ENCODE data around the gene NCKIPSD.

Gene NCKIPSD

DNA sequence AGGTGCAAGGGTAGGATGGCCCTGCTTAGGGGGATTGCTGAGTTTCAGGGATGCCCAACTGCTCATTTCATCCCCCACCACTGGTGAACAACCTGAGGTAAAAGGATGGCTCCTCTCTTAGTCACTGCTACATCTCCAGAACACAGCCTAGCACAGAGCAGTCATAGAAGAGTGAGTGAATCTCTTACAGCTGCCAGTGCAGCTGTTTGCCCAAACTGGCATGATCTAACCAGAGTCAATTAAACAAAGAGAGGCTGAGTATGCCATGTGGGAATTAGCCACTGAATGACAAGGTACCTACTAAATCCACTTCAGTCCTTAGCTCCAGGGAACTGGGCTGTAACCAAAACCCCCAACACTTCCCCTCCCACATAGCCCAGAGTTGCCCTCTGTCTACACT, 6.8 kb upstream of the NCKIPSD start:
- ChIA-PET CTCF (interaction anchor here (0.8 kb wide), 1 partner anchor 33 kb away, joined by 3 read pairs; no protein-coding TSS in a partner anchor), POLR2A (no interaction called here)
- Histone ChIP-seq H3K27ac (ENCODE audit: extremely low read depth, low read depth, low read length) (no peak overlapping the region), H3K9me3 (ENCODE audit: control insufficient read depth, insufficient read depth, low read depth, low read length) (no peaks in the 10 kb centered on the region), H3K4me3 (ENCODE audit: low read depth, low read length) (no peak overlapping the region), H3K4me1 (ENCODE audit: control insufficient read depth, insufficient read depth, low read length) (peaks cover 5% of the 10 kb centered on the region), H3K36me3 (ENCODE audit: control insufficient read depth in 2 of 2, insufficient read depth in 1 of 2, low read length in 2 of 2) (peaks cover 37 to 85% of the 10 kb centered on the region in 2 experiments)
- TF ChIP-seq, protein P1, sequence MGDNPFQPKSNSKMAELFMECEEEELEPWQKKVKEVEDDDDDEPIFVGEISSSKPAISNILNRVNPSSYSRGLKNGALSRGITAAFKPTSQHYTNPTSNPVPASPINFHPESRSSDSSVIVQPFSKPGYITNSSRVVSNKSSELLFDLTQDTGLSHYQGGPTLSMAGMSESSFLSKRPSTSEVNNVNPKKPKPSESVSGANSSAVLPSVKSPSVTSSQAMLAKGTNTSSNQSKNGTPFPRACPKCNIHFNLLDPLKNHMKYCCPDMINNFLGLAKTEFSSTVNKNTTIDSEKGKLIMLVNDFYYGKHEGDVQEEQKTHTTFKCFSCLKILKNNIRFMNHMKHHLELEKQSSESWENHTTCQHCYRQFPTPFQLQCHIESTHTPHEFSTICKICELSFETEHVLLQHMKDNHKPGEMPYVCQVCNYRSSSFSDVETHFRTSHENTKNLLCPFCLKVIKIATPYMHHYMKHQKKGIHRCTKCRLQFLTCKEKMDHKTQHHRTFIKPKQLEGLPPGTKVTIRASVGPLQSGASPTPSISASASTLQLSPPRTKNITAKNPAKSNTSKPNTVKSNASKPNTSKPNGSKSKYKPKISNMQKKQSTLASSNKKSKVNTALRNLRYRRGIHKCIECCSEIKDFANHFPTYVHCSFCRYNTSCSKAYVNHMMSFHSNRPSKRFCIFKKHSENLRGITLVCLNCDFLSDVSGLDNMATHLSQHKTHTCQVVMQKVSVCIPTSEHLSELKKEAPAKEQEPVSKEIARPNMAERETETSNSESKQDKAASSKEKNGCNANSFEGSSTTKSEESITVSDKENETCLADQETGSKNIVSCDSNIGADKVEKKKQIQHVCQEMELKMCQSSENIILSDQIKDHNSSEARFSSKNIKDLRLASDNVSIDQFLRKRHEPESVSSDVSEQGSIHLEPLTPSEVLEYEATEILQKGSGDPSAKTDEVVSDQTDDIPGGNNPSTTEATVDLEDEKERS (tag by site-specific recombination; IDR thresholded peaks at IDR 0.05): no peak
- no peak for TF ChIP-seq ZNF266 (tag by site-specific recombination; IDR thresholded peaks at IDR 0.05; ENCODE audit: low read depth)
- no peak for TF ChIP-seq ZNF366 (tag by site-specific recombination; conservative IDR thresholded peaks at IDR 0.05)
- no peak for TF ChIP-seq PRDM1 (tag by site-specific recombination; IDR thresholded peaks at IDR 0.05)
- no peak for TF ChIP-seq ZNF658 (tag by site-specific recombination; IDR thresholded peaks at IDR 0.05)
- TF ChIP-seq GLI2 (tag by site-specific recombination; IDR thresholded peaks at IDR 0.05; ENCODE audit: borderline replicate concordance, low read depth): no peak
- no peak for TF ChIP-seq GLIS1 (tag by site-specific recombination; IDR thresholded peaks at IDR 0.05)
- no peak for TF ChIP-seq ZNF660 (tag by site-specific recombination; IDR thresholded peaks at IDR 0.05)
- no peak for TF ChIP-seq EGR2 (tag by site-specific recombination; IDR thresholded peaks at IDR 0.05; ENCODE audit: low read depth)
- TF ChIP-seq, protein P2, sequence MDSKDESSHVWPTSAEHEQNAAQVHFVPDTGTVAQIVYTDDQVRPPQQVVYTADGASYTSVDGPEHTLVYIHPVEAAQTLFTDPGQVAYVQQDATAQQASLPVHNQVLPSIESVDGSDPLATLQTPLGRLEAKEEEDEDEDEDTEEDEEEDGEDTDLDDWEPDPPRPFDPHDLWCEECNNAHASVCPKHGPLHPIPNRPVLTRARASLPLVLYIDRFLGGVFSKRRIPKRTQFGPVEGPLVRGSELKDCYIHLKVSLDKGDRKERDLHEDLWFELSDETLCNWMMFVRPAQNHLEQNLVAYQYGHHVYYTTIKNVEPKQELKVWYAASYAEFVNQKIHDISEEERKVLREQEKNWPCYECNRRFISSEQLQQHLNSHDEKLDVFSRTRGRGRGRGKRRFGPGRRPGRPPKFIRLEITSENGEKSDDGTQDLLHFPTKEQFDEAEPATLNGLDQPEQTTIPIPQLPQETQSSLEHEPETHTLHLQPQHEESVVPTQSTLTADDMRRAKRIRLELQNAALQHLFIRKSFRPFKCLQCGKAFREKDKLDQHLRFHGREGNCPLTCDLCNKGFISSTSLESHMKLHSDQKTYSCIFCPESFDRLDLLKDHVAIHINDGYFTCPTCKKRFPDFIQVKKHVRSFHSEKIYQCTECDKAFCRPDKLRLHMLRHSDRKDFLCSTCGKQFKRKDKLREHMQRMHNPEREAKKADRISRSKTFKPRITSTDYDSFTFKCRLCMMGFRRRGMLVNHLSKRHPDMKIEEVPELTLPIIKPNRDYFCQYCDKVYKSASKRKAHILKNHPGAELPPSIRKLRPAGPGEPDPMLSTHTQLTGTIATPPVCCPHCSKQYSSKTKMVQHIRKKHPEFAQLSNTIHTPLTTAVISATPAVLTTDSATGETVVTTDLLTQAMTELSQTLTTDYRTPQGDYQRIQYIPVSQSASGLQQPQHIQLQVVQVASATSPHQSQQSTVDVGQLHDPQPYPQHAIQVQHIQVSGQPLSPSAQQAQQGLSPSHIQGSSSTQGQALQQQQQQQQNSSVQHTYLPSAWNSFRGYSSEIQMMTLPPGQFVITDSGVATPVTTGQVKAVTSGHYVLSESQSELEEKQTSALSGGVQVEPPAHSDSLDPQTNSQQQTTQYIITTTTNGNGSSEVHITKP (tag by site-specific recombination; IDR thresholded peaks at IDR 0.05): no peak
- no peak for TF ChIP-seq ZNF292 (tag by site-specific recombination; IDR thresholded peaks at IDR 0.05; ENCODE audit: borderline replicate concordance, low read depth)
- no peak for TF ChIP-seq ZBTB7A (tag by site-specific recombination; IDR thresholded peaks at IDR 0.05; ENCODE audit: low read depth)
- TF ChIP-seq, protein P3, sequence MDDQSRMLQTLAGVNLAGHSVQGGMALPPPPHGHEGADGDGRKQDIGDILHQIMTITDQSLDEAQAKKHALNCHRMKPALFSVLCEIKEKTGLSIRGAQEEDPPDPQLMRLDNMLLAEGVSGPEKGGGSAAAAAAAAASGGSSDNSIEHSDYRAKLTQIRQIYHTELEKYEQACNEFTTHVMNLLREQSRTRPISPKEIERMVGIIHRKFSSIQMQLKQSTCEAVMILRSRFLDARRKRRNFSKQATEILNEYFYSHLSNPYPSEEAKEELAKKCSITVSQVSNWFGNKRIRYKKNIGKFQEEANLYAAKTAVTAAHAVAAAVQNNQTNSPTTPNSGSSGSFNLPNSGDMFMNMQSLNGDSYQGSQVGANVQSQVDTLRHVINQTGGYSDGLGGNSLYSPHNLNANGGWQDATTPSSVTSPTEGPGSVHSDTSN (CRISPR knock-in tag; IDR thresholded peaks at IDR 0.05): no peak
- no peak for TF ChIP-seq ZNF175 (tag by site-specific recombination; IDR thresholded peaks at IDR 0.05)
- TF ChIP-seq ZFHX2 (tag by site-specific recombination; conservative IDR thresholded peaks at IDR 0.05): no peak
- TF ChIP-seq SCRT1 (tag by site-specific recombination; IDR thresholded peaks at IDR 0.05; ENCODE audit: borderline replicate concordance): no peak

DNA sequence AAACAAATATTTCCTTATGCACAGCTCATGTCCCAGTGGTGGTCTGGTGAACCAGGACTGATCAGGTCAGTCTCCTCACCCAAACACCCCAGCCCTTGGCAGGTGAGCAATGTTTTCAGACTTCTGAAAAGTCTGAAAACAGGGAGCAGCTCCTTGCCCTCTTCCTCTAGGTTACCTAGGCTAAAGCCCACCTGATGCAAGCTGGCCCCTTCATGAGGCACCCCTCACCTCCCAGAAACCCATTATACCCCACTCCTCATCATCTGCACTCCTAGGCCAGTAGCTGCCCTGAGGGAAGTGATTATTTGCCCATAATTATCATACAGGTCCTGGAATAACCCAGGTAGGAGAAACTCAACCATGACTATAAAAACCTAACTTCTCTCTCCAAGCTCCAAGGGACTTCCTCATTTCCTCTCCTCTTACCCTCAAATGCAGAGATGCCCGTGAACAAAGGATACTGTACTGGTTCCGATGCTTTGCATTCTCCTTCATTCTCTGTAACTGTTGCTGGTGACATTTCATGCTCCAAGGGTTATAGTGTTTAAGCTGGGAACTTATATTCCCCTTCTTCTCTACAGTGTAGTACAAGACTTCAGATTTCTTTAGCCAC, 5.2 kb upstream of the NCKIPSD start:
- POLR2A ChIA-PET: no interaction called here
- CTCF ChIA-PET: no interaction called here
- TF ChIP-seq YY1 (tag by site-specific recombination; IDR thresholded peaks at IDR 0.05) (no peak), ZNF404 (tag by site-specific recombination; IDR thresholded peaks at IDR 0.05) (no peak), ZNF211 (tag by site-specific recombination; IDR thresholded peaks at IDR 0.05; ENCODE audit: low read depth) (no peak), ZNF629 (tag by site-specific recombination; IDR thresholded peaks at IDR 0.05) (no peak), ZNF292 (tag by site-specific recombination; IDR thresholded peaks at IDR 0.05; ENCODE audit: borderline replicate concordance, low read depth) (no peak), ZNF175 (tag by site-specific recombination; IDR thresholded peaks at IDR 0.05) (no peak), ZNF132 (tag by site-specific recombination; IDR thresholded peaks at IDR 0.05; ENCODE audit: borderline replicate concordance) (no peak), ZNF658 (tag by site-specific recombination; IDR thresholded peaks at IDR 0.05) (no peak)
- TF ChIP-seq, protein P4, sequence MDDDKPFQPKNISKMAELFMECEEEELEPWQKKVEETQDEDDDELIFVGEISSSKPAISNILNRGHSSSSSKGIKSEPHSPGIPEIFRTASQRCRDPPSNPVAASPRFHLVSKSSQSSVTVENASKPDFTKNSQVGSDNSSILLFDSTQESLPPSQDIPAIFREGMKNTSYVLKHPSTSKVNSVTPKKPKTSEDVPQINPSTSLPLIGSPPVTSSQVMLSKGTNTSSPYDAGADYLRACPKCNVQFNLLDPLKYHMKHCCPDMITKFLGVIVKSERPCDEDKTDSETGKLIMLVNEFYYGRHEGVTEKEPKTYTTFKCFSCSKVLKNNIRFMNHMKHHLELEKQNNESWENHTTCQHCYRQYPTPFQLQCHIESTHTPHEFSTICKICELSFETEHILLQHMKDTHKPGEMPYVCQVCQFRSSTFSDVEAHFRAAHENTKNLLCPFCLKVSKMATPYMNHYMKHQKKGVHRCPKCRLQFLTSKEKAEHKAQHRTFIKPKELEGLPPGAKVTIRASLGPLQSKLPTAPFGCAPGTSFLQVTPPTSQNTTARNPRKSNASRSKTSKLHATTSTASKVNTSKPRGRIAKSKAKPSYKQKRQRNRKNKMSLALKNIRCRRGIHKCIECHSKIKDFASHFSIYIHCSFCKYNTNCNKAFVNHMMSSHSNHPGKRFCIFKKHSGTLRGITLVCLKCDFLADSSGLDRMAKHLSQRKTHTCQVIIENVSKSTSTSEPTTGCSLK (tag by site-specific recombination; IDR thresholded peaks at IDR 0.05): no peak

More for the DNA sequence above, 5.2 kb upstream of the NCKIPSD start:
- Histone ChIP-seq H3K36me3 (ENCODE audit: control insufficient read depth in 2 of 2, insufficient read depth in 1 of 2, low read length in 2 of 2) (peaks cover 37 to 83% of the 10 kb centered on the region in 2 experiments), H3K4me1 (ENCODE audit: control insufficient read depth, insufficient read depth, low read length) (peaks cover 5% of the 10 kb centered on the region), H3K4me3 (ENCODE audit: low read depth, low read length) (no peak overlapping the region), H3K9me3 (ENCODE audit: control insufficient read depth, insufficient read depth, low read depth, low read length) (no peaks in the 10 kb centered on the region), H3K27ac (ENCODE audit: extremely low read depth, low read depth, low read length) (no peak overlapping the region)

Measured in HEK293 (cell line).